VCaP (cell line): ENCODE data around the gene ILK.

Experiments used
- H3K27ac ChIP-seq: fragments of 450-650 bp; 2 replicates; pipeline ENCODE4 v1.5.1; 2017
- TF ChIP-seq, protein P1 (sequence below): fragments of 450-650 bp; conservative IDR thresholded peaks from 2 replicates; pipeline ENCODE4 v1.5.1; 2017; ENCODE audit warnings: mild to moderate bottlenecking, moderate library complexity

The ILK gene

DNA sequence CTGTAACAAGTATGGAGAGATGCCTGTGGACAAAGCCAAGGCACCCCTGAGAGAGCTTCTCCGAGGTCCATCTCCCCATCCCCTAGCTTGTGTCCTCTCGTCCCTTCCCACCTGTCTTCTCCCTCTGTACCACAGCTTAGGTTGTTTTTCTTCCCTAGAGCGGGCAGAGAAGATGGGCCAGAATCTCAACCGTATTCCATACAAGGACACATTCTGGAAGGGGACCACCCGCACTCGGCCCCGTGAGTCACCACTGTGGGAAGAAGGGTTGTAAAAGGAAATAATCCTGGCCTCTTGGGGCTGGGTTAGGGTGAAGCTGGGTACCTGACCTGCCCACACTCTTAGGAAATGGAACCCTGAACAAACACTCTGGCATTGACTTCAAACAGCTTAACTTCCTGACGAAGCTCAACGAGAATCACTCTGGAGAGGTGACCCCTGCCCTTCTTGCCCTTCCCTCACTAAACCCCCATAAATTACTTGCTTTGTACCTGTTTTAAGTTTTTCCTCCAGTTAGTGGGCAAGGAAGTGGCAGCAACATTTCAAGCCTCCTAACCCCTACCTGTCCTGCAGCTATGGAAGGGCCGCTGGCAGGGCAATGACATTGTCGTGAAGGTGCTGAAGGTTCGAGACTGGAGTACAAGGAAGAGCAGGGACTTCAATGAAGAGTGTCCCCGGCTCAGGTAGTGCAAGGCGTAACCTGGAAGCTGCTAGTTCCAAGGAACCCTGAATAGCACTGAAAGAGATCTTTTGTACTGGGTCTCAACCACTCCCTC lies 5.3 kb downstream of the ILK start:
- H3K27ac ChIP-seq = no peak overlapping the region
- TF ChIP-seq, protein P1, sequence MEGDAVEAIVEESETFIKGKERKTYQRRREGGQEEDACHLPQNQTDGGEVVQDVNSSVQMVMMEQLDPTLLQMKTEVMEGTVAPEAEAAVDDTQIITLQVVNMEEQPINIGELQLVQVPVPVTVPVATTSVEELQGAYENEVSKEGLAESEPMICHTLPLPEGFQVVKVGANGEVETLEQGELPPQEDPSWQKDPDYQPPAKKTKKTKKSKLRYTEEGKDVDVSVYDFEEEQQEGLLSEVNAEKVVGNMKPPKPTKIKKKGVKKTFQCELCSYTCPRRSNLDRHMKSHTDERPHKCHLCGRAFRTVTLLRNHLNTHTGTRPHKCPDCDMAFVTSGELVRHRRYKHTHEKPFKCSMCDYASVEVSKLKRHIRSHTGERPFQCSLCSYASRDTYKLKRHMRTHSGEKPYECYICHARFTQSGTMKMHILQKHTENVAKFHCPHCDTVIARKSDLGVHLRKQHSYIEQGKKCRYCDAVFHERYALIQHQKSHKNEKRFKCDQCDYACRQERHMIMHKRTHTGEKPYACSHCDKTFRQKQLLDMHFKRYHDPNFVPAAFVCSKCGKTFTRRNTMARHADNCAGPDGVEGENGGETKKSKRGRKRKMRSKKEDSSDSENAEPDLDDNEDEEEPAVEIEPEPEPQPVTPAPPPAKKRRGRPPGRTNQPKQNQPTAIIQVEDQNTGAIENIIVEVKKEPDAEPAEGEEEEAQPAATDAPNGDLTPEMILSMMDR = no peak

DNA sequence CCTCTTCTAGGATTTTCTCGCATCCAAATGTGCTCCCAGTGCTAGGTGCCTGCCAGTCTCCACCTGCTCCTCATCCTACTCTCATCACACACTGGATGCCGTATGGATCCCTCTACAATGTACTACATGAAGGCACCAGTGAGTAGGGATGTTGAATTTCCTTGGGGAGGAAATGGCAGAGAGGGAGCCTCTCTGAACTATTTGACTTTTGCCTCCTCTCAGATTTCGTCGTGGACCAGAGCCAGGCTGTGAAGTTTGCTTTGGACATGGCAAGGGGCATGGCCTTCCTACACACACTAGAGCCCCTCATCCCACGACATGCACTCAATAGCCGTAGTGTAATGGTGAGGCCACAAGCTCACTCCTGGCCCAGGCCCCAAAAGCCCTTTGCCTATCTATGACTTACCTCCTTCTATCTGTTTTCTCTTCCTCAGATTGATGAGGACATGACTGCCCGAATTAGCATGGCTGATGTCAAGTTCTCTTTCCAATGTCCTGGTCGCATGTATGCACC lies 6.0 kb downstream of the ILK start:
- H3K27ac ChIP-seq = no peak overlapping the region
- TF ChIP-seq, protein P1 = no peak

DNA sequence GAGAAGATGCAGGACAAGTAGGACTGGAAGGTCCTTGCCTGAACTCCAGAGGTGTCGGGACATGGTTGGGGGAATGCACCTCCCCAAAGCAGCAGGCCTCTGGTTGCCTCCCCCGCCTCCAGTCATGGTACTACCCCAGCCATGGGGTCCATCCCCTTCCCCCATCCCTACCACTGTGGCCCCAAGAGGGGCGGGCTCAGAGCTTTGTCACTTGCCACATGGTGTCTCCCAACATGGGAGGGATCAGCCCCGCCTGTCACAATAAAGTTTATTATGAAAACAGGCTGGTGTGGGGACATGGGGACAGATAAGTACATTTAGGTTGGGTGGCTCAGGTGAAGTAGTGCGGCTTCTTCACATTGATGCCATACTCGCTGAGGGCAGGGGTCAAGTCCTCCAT lies 7.0 kb downstream of the ILK start:
- TF ChIP-seq, protein P1 = no peak
- no peak overlapping the region for H3K27ac ChIP-seq

DNA sequence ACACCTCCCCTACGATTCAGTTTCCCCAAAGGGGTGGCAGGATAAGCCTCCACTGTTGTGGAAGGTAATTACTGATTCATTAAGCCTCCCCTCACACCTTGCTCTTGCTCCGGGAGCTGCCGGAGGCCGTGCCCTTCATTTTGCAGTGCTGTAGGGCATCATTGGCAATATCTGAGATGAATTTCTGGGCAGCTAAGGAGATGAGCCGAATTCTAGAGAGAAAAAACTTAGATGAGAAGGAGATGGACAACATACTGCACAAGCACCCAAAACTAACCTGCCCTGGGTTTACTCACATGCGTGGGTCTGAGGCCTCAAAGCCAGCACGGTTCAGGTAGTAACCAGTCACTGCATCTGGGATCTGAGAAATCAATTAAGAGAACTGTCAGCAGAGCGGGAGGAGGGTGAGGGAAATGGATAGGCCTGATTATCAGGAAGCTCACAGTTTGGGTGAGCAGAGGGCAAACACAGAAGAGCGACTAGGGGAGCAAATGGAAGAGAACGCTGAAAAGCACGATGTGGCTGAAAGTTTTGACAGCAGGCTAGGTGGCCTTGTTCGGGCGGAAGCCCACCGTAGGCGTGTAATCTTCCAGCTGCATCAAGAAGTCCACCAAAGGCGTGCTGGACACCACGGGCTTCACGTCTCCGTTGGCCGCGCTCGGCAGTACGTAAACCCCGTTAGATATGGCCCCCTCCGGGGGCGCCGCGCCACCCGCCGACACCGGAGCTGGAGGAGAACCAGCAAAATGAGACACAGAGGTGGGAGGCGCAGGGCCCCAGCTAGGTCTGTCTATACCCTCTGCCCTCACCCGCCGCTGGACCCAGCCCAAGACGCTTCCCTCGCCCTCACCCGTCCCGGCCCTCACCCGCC lies 7.8 kb downstream of the ILK start:
- TF ChIP-seq, protein P1 = no peak
- peak overlapping the region; percentile 96 for H3K27ac ChIP-seq

DNA sequence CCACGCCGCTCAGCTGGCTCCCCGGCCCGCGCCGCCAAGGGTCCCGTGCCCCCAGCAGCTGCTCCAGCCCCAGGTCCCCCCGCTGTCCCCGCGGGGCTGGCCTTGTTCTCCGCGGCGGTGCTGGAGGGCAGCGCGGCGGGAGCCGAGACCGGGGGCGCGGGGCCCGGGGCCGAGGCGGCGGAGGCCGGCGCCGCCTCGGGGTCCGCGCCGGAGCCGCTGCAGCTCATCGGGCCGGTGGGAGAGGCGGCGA lies 8.3 kb downstream of the ILK start:
- TF ChIP-seq, protein P1 = no peak
- H3K27ac ChIP-seq = peak overlapping the region; percentile 96

DNA sequence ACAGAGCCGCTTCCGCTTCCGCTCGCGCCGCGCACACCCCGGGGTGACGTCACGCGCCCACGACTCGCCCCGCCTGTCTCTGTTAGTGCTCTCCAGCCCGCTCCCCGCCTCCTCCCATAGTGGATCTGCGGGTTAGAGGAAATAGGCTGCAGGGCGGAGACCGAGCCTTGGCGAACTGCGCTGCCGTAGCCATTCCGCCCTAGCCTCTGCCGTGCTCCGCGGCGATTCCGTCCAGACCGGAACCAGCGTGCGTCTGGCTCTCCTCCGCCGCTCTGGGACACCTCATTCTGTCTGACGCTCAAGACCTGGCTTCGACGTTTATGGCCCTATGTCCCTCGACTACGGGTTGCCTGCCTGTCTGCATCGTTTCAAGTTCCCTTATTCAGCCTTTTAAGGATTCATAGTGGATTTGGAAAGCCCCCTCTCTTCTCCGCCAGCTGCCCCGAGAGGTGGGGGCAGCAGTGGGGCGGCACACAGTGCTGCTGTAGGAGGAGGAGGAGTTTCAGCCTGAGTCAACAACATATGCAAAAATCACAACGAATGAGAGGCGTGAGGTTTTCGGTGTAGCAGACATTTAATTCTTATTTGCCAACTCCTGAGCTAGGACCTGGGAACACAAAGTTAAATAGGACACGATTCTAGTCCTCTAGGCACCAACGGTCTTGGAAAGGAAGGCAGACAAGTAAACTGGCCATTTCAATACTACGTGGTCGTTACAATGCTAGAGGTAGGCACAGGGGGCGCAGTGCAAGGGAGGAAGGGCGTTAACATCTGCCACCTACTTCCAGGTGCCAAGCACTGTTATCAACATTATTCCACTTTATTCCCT lies 8.9 kb downstream of the ILK start, which contains the start of gene TAF10:
TAF10 (minus strand) TSS at position 4 of the 829 bp plus-strand sequence. CDS start 27 bp downstream, outside the sequence.
- peak within 1 kb of the TSS; percentile 96 for H3K27ac ChIP-seq
- TF ChIP-seq, protein P1 = peak; percentile 67
